ENCODE results near the gene PSMG4.

- TF ChIP-seq CBFB (CRISPR knock-in tag; IDR thresholded peaks at IDR 0.05): no peak
- TF ChIP-seq CTCF (IDR thresholded peaks at IDR 0.05 in 2 of 3, conservative IDR thresholded peaks at IDR 0.05 in 1 of 3; ENCODE audit: insufficient read depth in 2 of 3, low read depth in 1 of 3, low read length in 3 of 3): no peak
- no peak for TF ChIP-seq ZNF263 (CRISPR knock-in tag; IDR thresholded peaks at IDR 0.05; ENCODE audit: borderline replicate concordance)
- TF ChIP-seq ZFP36 (IDR thresholded peaks at IDR 0.05; ENCODE audit: low read depth, low read length, partially characterized antibody): no peak
- no peak for TF ChIP-seq KLF1 (tag; IDR thresholded peaks at IDR 0.05)
- TF ChIP-seq ZNF212 (CRISPR knock-in tag; IDR thresholded peaks at IDR 0.05): no peak
- TF ChIP-seq CC2D1A (IDR thresholded peaks at IDR 0.05): no peak
- TF ChIP-seq IFI16 (CRISPR knock-in tag; IDR thresholded peaks at IDR 0.05): no peak
Measured at GRCh38 chr6:3258201-3258600, 546 bp upstream of the PSMG4 start.
